Gastroesophageal sphincter (tissue), 4 donors: ENCODE measurements around the gene HS3ST1. TPM values are rescaled to one million over a fixed set of nuclear protein-coding genes. Genes with fewer than 3 reads are reported as not detected.

Source experiments
- ATAC-seq: fragments of 150-250 bp; one replicate; pipeline ENCODE4 v1.9.1; 2016; ENCODE audit warnings: mild to moderate bottlenecking, moderate library complexity
- H3K27ac ChIP-seq, 4 donors: fragments of 200-600 bp; sonication (generic) in 3 of 4; 1 replicate in 3 of 4; 2 replicates in 1 of 4; pipeline ENCODE4 v1.5.1; 2016 to 2019
- H3K27me3 ChIP-seq: fragments of 200-600 bp; sonication (generic); one replicate; pipeline ENCODE4 v1.5.1; 2019
- H3K36me3 ChIP-seq, 2 donors: fragments of 200-600 bp; sonication (generic); one replicate each; pipeline ENCODE4 v1.5.1; 2019; ENCODE audit warnings: control low read depth in 1 of 2
- H3K4me1 ChIP-seq, 3 donors: fragments of 200-600 bp; sonication (generic); 1 replicate in 2 of 3; 2 replicates in 1 of 3; pipeline ENCODE4 v1.5.1; 2016 to 2019; ENCODE audit warnings: control low read depth in 2 of 3
- H3K4me3 ChIP-seq, 2 donors: fragments of 200-600 bp; sonication (generic); one replicate each; pipeline ENCODE4 v1.5.1; 2019; ENCODE audit warnings: mild to moderate bottlenecking in 1 of 2, moderate library complexity in 1 of 2
- H3K9me3 ChIP-seq, 3 donors: fragments of 200-600 bp; sonication (generic); one replicate each; pipeline ENCODE4 v1.5.1; 2017 to 2019; ENCODE audit warnings: control low read depth in 2 of 3
- EP300 ChIP-seq: sonication (generic); formaldehyde crosslinking; IDR thresholded peaks from one replicate; pipeline ENCODE4 v1.6.1; 2017; ENCODE audit warnings: antibody characterized with exemption, mild to moderate bottlenecking
- POLR2A ChIP-seq, 2 donors: fragments of 450-650 bp; IDR thresholded peaks; one replicate each; pipeline ENCODE4 v1.6.1; 2017; ENCODE audit warnings: antibody characterized with exemption in 2 of 2, mild to moderate bottlenecking in 2 of 2, moderate library complexity in 1 of 2
- POLR2AphosphoS5 ChIP-seq: sonication (generic); formaldehyde crosslinking; IDR thresholded peaks from one replicate; pipeline ENCODE4 v1.6.1; 2017; ENCODE audit warnings: antibody characterized with exemption
- WGBS, 2 donors: methylation state at CpG; one replicate each; pipeline ENCODE4 v1.1.5; 2018; ENCODE audit warnings: low coverage in 1 of 2; 5-methylcytosine and 5-hydroxymethylcytosine counted together
- total RNA-seq, 4 donors: library from RNA; depleted of rRNA; stranded (reverse); fragments of >200 nt; gene quantifications; one replicate each; pipeline ENCODE4 v1.1.0, GENCODE V29; 2016
- TF ChIP-seq, protein P1 (sequence below), 4 experiments: fragments of 200-600 bp in 2 of 4; fragments of 450-650 bp in 2 of 4; sonication (generic) in 1 of 4; IDR thresholded peaks; one replicate each; pipeline ENCODE4 v1.5.1; 2017 to 2019; ENCODE audit warnings: antibody characterized with exemption in 4 of 4, mild to moderate bottlenecking in 2 of 4, moderate library complexity in 2 of 4

Gene HS3ST1
- total RNA-seq, 4 donors from 2014 or later = 0.66 to 2.0 (median 1.4) TPM

DNA sequence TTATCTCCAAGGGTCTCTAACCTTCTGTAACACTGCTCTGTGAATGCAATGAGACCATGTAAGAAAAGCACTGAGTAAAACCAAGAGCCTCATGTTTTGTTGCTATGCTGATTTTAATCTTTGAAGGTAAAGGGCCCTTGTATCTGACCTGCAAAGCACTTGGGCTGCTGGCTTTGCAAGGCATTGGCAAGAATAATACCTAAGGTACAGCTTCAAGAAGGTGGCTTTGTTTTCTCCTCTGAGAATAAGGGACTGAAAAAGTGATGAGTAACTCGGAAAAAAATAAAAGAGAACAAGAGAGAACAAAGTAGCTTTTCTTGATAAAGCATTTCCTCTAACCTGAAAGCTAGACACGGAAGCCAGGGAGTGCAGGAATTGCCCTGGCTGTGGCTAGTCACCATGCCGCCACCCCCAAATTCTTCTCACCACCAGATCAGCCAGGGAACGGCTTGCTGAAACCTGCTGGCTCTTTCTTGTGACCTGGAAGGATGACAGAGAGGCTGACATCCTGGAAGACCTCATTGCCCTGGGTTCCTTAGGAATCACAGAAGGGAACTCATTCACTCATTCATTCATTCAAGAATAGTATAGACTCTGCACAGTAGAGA, 41.8 kb upstream of the HS3ST1 start:
- no peak overlapping the region for H3K4me3 ChIP-seq
- H3K9me3 ChIP-seq = no peaks in the 10 kb centered on the region
- no peaks in the 10 kb centered on the region for H3K36me3 ChIP-seq
- H3K27me3 ChIP-seq = no peaks in the 10 kb centered on the region
- ATAC-seq = no peak
- H3K4me1 ChIP-seq = no peaks in the 10 kb centered on the region
- TF ChIP-seq, protein P1, sequence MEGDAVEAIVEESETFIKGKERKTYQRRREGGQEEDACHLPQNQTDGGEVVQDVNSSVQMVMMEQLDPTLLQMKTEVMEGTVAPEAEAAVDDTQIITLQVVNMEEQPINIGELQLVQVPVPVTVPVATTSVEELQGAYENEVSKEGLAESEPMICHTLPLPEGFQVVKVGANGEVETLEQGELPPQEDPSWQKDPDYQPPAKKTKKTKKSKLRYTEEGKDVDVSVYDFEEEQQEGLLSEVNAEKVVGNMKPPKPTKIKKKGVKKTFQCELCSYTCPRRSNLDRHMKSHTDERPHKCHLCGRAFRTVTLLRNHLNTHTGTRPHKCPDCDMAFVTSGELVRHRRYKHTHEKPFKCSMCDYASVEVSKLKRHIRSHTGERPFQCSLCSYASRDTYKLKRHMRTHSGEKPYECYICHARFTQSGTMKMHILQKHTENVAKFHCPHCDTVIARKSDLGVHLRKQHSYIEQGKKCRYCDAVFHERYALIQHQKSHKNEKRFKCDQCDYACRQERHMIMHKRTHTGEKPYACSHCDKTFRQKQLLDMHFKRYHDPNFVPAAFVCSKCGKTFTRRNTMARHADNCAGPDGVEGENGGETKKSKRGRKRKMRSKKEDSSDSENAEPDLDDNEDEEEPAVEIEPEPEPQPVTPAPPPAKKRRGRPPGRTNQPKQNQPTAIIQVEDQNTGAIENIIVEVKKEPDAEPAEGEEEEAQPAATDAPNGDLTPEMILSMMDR (IDR thresholded peaks at IDR 0.05) = no peak
- TF ChIP-seq POLR2A (IDR thresholded peaks at IDR 0.05) = no peak
- TF ChIP-seq POLR2AphosphoS5 = no peak
- no peak for TF ChIP-seq EP300
- H3K27ac ChIP-seq = no peak overlapping the region
- WGBS, 2 donors = 67 to 69% methylated on average over 2 to 4 of the region's 4 CpGs

DNA sequence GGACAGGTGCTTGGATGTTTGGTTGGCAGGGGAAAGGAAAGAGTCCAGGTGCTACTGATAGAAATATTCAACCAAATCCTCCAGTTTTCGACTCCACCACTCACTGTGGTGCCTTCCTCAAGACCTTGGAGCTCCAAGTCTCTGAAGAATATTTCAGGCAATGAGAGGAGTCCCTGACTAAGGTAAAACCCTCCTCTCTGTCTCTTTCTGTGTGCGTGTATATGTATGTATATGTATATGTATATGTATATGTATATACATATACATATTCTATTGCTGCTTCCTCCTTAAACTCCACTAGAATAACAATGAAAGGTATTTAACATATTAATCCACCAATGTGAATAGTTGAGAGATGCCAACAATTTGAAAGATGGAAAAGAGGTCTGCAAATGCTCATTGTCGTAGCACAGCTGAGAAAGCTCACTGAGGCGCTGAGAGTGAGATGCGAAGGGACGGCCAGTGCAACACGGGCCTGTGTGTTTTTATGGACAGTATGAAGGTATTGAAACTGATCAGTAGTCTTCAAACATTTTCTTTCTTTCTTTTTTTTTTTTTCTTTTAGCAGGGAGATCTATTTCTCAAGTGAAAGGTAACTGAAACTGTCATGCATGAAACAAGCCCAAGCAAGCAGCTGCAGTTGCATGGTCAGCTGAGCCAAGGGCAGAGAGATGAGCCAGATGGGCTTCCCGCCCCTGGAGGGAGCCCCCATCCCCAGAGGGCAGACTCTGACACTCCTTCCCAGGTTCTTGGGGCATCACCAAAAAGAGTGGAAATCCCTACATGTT, 41.1 kb upstream of the HS3ST1 start:
- no peaks in the 10 kb centered on the region for H3K4me1 ChIP-seq
- H3K36me3 ChIP-seq = no peaks in the 10 kb centered on the region
- 65 to 68% methylated on average over 7 to 8 of the region's 8 CpGs for WGBS, 2 donors
- H3K4me3 ChIP-seq = no peak overlapping the region
- no peak overlapping the region for H3K27ac ChIP-seq
- H3K9me3 ChIP-seq = no peaks in the 10 kb centered on the region
- no peaks in the 10 kb centered on the region for H3K27me3 ChIP-seq
- no peak for ATAC-seq
- TF ChIP-seq POLR2A (IDR thresholded peaks at IDR 0.05) (no peak), EP300 (no peak), POLR2AphosphoS5 (no peak)
- TF ChIP-seq, protein P1 (IDR thresholded peaks at IDR 0.05) = no peak

DNA sequence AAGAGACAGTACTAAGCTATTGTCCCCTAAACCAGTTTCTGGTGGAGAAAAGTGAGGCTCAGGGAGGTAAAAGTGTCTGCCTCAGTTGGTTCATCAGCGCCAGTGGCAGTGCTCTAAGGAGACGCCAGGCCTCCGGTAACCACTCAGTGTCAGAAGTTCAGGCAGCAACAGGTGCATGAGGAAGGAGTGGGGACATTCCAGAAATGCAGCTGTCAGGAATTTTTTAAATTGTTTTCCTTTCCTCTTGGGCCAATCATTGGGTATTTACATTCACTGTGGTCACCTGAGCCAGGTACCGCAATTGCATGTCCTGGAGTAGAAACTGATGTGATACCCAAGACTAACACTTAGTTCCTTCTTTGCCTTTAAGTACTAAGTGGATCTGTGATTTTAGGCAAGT, 40.2 kb upstream of the HS3ST1 start:
- H3K27ac ChIP-seq = no peak overlapping the region
- H3K4me1 ChIP-seq = no peaks in the 10 kb centered on the region
- no peak overlapping the region for H3K4me3 ChIP-seq
- H3K27me3 ChIP-seq = no peaks in the 10 kb centered on the region
- 91 to 100% methylated on average over 1 to 4 of the region's 4 CpGs for WGBS, 2 donors
- no peaks in the 10 kb centered on the region for H3K9me3 ChIP-seq
- ATAC-seq = no peak
- no peaks in the 10 kb centered on the region for H3K36me3 ChIP-seq
- TF ChIP-seq, protein P1 (IDR thresholded peaks at IDR 0.05) = no peak
- TF ChIP-seq POLR2A (IDR thresholded peaks at IDR 0.05) (no peak), EP300 (no peak), POLR2AphosphoS5 (no peak)

DNA sequence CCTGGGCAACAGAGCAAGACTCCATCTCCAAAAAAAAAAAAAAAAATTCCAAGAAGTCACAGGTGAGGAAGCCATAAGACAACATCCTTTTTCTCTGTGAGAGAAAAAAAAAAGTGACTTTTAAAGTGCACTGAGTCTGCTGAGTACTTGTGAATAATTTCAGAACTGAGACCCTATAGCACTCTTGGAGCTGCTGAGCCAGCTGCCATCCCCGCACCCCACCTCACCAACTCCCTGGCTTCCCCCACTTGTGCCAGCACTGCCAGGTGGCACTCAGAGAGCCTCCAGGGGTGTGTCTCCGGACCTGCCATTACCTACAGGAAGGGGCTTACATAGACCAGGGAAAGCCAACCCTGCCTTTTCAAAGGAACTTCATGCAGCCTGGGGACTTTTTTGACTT, 39.2 kb upstream of the HS3ST1 start:
- no CpG with 5 or more reads among the region's 2 CpGs for WGBS, 2 donors
- Histone ChIP-seq H3K27me3 (no peaks in the 10 kb centered on the region), H3K27ac (no peak overlapping the region), H3K4me3 (no peak overlapping the region), H3K36me3 (no peaks in the 10 kb centered on the region), H3K9me3 (no peaks in the 10 kb centered on the region), H3K4me1 (no peaks in the 10 kb centered on the region)
- TF ChIP-seq POLR2A (IDR thresholded peaks at IDR 0.05) (no peak), POLR2AphosphoS5 (no peak), EP300 (no peak)
- TF ChIP-seq, protein P1 (IDR thresholded peaks at IDR 0.05) = no peak
- no peak for ATAC-seq

DNA sequence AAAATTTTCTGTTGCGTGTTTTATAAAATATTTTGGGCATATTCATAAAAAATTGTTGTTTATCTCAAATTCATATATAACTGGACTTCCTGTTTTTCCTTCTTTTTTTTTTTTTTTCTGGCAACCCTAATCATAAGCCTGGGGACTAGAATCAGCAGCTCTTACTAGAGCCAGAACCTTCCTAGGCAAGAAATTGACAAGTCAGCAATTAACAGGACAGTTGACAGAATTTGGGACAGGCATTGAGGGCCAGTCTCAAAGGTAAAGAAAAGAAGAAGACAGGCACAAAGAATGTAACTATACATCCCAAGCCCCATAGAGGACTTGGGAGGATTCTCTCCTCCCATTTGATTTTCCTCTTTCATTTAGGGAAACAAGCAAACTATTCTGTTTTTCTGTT, 35.0 kb upstream of the HS3ST1 start:
- H3K4me1 ChIP-seq = no peaks in the 10 kb centered on the region
- 86 to 100% methylated on average over 1 of the region's 1 CpG for WGBS, 2 donors
- TF ChIP-seq POLR2AphosphoS5 (no peak), POLR2A (IDR thresholded peaks at IDR 0.05) (no peak), EP300 (no peak)
- TF ChIP-seq, protein P1 (IDR thresholded peaks at IDR 0.05) = no peak

More for the DNA sequence above, 35.0 kb upstream of the HS3ST1 start:
- peaks cover 0 to 13% (median 0%) of the 10 kb centered on the region in 3 donors for H3K9me3 ChIP-seq
- no peak overlapping the region for H3K27ac ChIP-seq
- no peaks in the 10 kb centered on the region for H3K27me3 ChIP-seq
- H3K4me3 ChIP-seq = no peak overlapping the region
- no peak for ATAC-seq
- H3K36me3 ChIP-seq = no peaks in the 10 kb centered on the region
